Stimulated activated CD4-positive, alpha-beta T cell treated with anti-CD3 and anti-CD28 coated beads, Interleukin-2, amount 100 ng/mL, for 24 hours (primary cell): Measurements from ENCODE around the gene FAM131B.

Source experiments
- DNase-seq, 2 donors: peaks; one replicate each; pipeline ENCODE4 v3.0.0-alpha.2; 2020

The FAM131B gene

GRCh38 chr7:143320620-143321019, 41.9 kb downstream of the FAM131B start:
- no peak for DNase-seq

- no peak for DNase-seq
These were observed 43.9 kb downstream of the FAM131B start for GRCh38 chr7:143318661-143319060.

GRCh38 chr7:143316492-143316891, 46.0 kb downstream of the FAM131B start:
- no peak for DNase-seq

DNA sequence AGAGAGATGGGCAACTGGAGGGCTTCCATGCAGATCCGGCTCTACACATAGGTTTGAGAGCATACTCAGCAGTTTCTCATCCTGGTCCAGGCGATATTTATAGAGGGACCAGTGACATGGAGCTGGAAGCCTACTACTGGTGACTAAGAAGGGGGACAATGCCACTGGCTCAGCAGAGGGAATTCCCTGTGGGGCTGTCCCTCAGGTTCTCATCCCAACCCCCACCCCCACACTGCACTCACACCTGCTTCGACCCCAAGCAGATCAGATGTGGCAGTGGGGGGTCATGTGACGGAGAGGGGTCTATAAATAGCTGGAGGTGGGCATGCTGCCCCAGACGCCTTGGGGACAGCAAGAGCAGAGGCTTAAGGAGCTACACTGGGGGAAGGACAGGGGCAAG, 46.7 kb downstream of the FAM131B start, which contains the start of gene CLCN1:
Gene CLCN1, plus strand, starts transcription at position 336 of the 400 bp plus-strand sequence. CDS start 102 bp downstream, outside the sequence.
- DNase-seq = no peak

DNA sequence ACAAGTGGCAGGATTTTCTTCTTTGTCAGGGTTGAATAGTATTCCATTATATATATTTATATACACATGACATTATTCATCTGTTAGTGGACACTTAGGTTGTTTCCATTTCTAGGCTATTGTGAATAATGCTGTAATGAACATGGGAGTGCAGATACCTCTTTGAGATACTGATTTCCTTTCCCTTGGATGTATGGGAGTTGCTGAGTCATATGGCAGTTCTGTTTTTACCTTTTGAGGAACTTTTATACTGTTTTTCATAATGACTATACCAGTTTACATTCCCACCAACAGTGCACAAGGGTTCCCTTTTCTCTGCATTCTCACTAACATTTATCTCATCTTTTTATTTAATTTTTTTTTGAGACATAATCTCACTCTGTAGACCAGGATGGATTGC, 48.4 kb downstream of the FAM131B start:
- no peak for DNase-seq

GRCh38 chr7:143308632-143309031, 53.9 kb downstream of the FAM131B start:
- DNase-seq = no peak

DNA sequence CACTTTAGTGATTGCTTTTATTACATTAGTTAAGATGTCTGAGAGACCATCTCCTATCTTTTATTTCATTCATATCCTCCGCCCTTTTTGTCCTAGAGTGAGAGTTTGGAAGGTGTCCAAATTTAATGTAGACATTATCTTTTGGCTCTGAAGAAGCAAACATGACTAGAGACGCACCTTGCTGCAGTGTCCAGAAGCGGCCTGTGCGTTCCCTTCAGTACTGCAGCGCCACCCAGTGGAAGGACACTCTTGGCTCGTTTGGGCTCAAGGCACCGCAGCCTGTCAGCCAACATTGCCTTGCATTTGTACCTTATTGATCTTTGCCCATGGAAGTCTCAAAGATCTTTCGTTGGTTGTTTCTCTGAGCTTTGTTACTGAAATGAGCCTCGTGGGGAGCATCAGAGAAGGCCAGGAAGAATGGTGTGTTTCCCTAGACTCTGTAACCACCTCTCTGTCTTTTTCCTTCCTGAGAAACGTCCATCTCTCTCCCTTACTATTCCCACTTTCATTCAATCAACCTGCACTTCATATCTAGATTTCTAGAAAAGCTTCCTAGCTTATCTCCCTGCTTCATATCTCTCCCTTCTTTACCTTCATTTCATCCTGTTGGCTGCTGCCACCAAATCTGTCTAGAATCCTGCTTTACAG, 57.0 kb downstream of the FAM131B start:
- DNase-seq = peak; percentile 78 to 79

DNA sequence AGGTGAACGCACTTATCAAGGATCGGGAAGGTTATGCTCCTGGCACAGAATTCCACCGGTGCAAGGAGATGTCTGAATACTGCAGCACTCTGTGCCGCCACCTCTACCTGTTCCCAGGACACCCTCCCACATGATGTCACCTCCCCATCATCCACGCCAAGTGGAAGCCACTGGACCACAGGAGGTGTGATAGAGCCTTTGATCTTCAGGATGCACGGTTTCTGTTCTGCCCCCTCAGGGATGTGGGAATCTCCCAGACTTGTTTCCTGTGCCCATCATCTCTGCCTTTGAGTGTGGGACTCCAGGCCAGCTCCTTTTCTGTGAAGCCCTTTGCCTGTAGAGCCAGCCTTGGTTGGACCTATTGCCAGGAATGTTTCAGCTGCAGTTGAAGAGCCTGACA, 57.6 kb downstream of the FAM131B start:
- no peak for DNase-seq

GRCh38 chr7:143303733-143304132, 58.8 kb downstream of the FAM131B start:
- no peak for DNase-seq
